RWPE2 (cell line): ENCODE data around the gene MRPL55.

Experiments
- ATAC-seq: fragments of 200-7000 bp; cut with Tn5 transposase; 3 replicates; pipeline ENCODE4 v1.9.1; 2021; ENCODE audit warnings: low read depth
- DNase-seq: peaks from one replicate; pipeline ENCODE4 v3.0.0-alpha.2; 2020; ENCODE audit warnings: low spot score
- H3K27ac ChIP-seq: fragments of 450-650 bp; 2 replicates; pipeline ENCODE4 v1.5.1; 2017; ENCODE audit warnings: mild to moderate bottlenecking; ENCODE audit not compliant: poor library complexity, severe bottlenecking
- H3K27me3 ChIP-seq: fragments of 250-450 bp; sonication (Bioruptor Pico); 2 replicates; pipeline ENCODE4 v1.5.1; 2021; ENCODE audit warnings: mild to moderate bottlenecking, moderate library complexity; ENCODE audit not compliant: insufficient read depth, poor library complexity, severe bottlenecking
- H3K36me3 ChIP-seq: fragments of 250-450 bp; sonication (Bioruptor Pico); 2 replicates; pipeline ENCODE4 v1.5.1; 2020; ENCODE audit warnings: low read depth, mild to moderate bottlenecking, moderate library complexity
- H3K4me1 ChIP-seq: fragments of 250-450 bp; sonication (Bioruptor Pico); 2 replicates; pipeline ENCODE4 v1.5.1; 2021; ENCODE audit warnings: mild to moderate bottlenecking, moderate library complexity; ENCODE audit not compliant: insufficient read depth, poor library complexity, severe bottlenecking
- H3K4me3 ChIP-seq: fragments of 250-450 bp; sonication (Bioruptor Pico); 2 replicates; pipeline ENCODE4 v1.5.1; 2021; ENCODE audit warnings: mild to moderate bottlenecking, moderate library complexity; ENCODE audit not compliant: severe bottlenecking
- H3K9me3 ChIP-seq: fragments of 250-450 bp; sonication (Bioruptor Pico); 2 replicates; pipeline ENCODE4 v1.5.1; 2021; ENCODE audit warnings: mild to moderate bottlenecking, moderate library complexity; ENCODE audit not compliant: severe bottlenecking
- TF ChIP-seq, protein P1 (sequence below): fragments of 450-650 bp; IDR thresholded peaks from one replicate; pipeline ENCODE4 v1.5.1; 2017; ENCODE audit warnings: mild to moderate bottlenecking, moderate library complexity; ENCODE audit not compliant: poor library complexity, severe bottlenecking

Gene MRPL55

DNA sequence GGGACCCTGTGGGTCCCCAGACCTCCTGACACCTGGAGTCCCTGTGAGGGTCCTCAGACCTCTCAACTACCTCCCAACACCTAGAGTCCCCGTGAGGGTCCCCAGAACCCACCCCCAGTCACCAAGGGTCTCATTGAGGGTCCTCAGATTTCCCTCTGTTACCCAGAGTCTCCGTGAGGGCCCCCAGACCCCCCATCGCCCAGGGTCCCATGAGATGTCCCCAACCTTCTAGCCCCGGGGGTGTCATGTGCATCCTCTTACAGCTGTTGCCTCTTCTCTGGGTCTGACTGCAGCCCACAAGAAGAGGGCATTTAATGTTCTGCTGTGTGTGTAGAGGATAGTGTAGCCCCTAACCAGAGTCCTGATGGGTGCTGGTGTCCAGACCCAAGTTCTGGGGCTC lies 38.7 kb upstream of the MRPL55 start:
- Histone ChIP-seq H3K36me3 (peaks cover 7% of the 10 kb centered on the region; the same call in 1 of the 2 replicates), H3K27me3 (no peaks in the 10 kb centered on the region), H3K4me1 (peaks cover 12% of the 10 kb centered on the region), H3K9me3 (no peaks in the 10 kb centered on the region), H3K4me3 (no peak overlapping the region), H3K27ac (peak overlapping the region; percentile 83)
- no peak for DNase-seq
- TF ChIP-seq, protein P1, sequence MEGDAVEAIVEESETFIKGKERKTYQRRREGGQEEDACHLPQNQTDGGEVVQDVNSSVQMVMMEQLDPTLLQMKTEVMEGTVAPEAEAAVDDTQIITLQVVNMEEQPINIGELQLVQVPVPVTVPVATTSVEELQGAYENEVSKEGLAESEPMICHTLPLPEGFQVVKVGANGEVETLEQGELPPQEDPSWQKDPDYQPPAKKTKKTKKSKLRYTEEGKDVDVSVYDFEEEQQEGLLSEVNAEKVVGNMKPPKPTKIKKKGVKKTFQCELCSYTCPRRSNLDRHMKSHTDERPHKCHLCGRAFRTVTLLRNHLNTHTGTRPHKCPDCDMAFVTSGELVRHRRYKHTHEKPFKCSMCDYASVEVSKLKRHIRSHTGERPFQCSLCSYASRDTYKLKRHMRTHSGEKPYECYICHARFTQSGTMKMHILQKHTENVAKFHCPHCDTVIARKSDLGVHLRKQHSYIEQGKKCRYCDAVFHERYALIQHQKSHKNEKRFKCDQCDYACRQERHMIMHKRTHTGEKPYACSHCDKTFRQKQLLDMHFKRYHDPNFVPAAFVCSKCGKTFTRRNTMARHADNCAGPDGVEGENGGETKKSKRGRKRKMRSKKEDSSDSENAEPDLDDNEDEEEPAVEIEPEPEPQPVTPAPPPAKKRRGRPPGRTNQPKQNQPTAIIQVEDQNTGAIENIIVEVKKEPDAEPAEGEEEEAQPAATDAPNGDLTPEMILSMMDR: no peak
- ATAC-seq: no peak

- TF ChIP-seq, protein P1: no peak
- H3K36me3 ChIP-seq: peaks cover 7% of the 10 kb centered on the region; the same call in 1 of the 2 replicates
- no peaks in the 10 kb centered on the region for H3K27me3 ChIP-seq
- no peak overlapping the region for H3K4me3 ChIP-seq
- ATAC-seq (no peak), DNase-seq (no peak)
- peaks cover 12% of the 10 kb centered on the region for H3K4me1 ChIP-seq
- no peaks in the 10 kb centered on the region for H3K9me3 ChIP-seq
- peak overlapping the region; percentile 83 for H3K27ac ChIP-seq
These were observed 38.1 kb upstream of the MRPL55 start for GRCh38 chr1:228147151-228147693.

- H3K36me3 ChIP-seq: peaks cover 12% of the 10 kb centered on the region
- no peaks in the 10 kb centered on the region for H3K27me3 ChIP-seq
- H3K4me1 ChIP-seq: peaks cover 12% of the 10 kb centered on the region
- no peak overlapping the region for H3K27ac ChIP-seq
- ATAC-seq: no peak
- TF ChIP-seq, protein P1: no peak
- no peak for DNase-seq
- no peaks in the 10 kb centered on the region for H3K9me3 ChIP-seq
- H3K4me3 ChIP-seq: no peak overlapping the region
These were observed 37.5 kb upstream of the MRPL55 start for GRCh38 chr1:228146417-228147150.

DNA sequence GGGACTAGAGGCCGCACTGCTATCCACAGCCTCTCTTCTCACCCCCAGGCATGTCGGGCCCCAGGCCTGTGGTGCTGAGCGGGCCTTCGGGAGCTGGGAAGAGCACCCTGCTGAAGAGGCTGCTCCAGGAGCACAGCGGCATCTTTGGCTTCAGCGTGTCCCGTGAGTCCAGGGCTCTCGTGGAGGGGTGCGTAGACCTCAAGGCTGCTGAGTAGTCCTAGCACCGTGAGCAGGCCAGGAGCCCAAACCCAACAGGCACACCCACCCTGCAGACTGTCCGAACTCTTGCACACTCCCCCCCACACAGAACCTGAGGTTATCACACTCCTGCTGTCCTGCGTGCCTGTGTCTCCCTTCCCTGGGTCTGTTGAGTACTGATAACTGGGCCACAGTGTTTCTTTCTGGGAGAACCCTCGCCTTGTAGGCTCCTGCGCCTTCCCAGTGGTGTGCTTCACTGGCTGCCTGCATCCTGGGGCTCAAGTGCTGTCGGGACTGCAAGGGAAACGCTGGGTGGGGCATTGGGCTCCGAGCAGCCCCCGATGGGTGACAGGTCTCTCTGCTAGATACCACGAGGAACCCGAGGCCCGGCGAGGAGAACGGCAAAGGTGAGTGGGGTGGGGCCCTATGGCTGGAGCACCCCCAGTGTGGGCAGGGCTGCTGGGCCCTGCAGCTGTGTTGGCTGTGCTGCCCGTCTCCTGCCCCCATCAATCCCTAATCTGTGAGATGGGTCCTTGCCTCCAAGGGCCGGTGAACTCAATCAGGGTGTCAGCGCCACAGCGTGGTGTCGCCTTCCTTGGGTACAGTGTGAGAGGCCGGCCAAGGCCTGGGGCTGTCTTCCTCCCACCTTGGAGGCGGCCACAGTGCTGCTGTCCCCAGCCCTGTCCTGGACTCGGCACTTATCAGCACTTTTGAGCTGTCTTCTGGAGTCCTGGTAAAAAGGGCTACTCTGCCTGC lies 36.6 kb upstream of the MRPL55 start:
- DNase-seq (no peak), ATAC-seq (no peak)
- Histone ChIP-seq H3K4me1 (peaks cover 12% of the 10 kb centered on the region), H3K36me3 (peaks cover 15% of the 10 kb centered on the region), H3K27ac (no peak overlapping the region), H3K9me3 (no peaks in the 10 kb centered on the region), H3K27me3 (no peaks in the 10 kb centered on the region), H3K4me3 (no peak overlapping the region)
- TF ChIP-seq, protein P1: no peak
